HG03520 (cell line): ENCODE data around the gene ZNF358.

Experiments
- ATAC-seq: cut with Tn5 transposase; IDR thresholded peaks from one replicate; pipeline ENCODE4 v1.9.1; 2021; ENCODE audit warnings: mild to moderate bottlenecking, moderate library complexity; ENCODE audit not compliant: unreplicated experiment

Gene ZNF358

GRCh38 chr19:7488736-7489353 lies 27.1 kb upstream of the ZNF358 start, which contains the start of gene PEX11G:
PEX11G (minus strand) TSS chr19:7489035; CDS start chr19:7489010, 25 bp downstream.
- ATAC-seq: no peak

- no peak for ATAC-seq
Observed at GRCh38 chr19:7489609-7490044, 26.3 kb upstream of the ZNF358 start.

GRCh38 chr19:7492142-7492541 lies 23.8 kb upstream of the ZNF358 start:
- no peak for ATAC-seq

- ATAC-seq: no peak
Observed at GRCh38 chr19:7492558-7492957, 23.3 kb upstream of the ZNF358 start.

GRCh38 chr19:7494416-7495098 lies 21.3 kb upstream of the ZNF358 start:
- no peak for ATAC-seq

GRCh38 chr19:7497292-7497691 lies 18.6 kb upstream of the ZNF358 start:
- ATAC-seq: no peak

- no peak for ATAC-seq
Observed at GRCh38 chr19:7500811-7501450, 15.0 kb upstream of the ZNF358 start.

- ATAC-seq: no peak
Observed at GRCh38 chr19:7502552-7502951, 13.4 kb upstream of the ZNF358 start.

- no peak for ATAC-seq
Observed at GRCh38 chr19:7504684-7505083, 11.2 kb upstream of the ZNF358 start.

- ATAC-seq: no peak
Observed at GRCh38 chr19:7505288-7505681, 10.6 kb upstream of the ZNF358 start.

- no peak for ATAC-seq
Observed at GRCh38 chr19:7505682-7506384, 10.1 kb upstream of the ZNF358 start.

GRCh38 chr19:7506385-7507328 lies 9.2 kb upstream of the ZNF358 start:
- no peak for ATAC-seq

- no peak for ATAC-seq
Observed at GRCh38 chr19:7507884-7508283, 8.0 kb upstream of the ZNF358 start.

- ATAC-seq: no peak
Observed at GRCh38 chr19:7509625-7510024, 6.3 kb upstream of the ZNF358 start.

- ATAC-seq: no peak
Observed at GRCh38 chr19:7512400-7512851, 3.5 kb upstream of the ZNF358 start.

- no peak for ATAC-seq
Observed at GRCh38 chr19:7513809-7514642, 1.9 kb upstream of the ZNF358 start.

- no peak for ATAC-seq
Observed at GRCh38 chr19:7515110-7515644, 726 bp upstream of the ZNF358 start.

- ATAC-seq: no peak
Observed at GRCh38 chr19:7516333-7516732, 430 bp downstream of the ZNF358 start.

- ATAC-seq: no peak
Observed at GRCh38 chr19:7516878-7517277, 975 bp downstream of the ZNF358 start.
